Endometrial microvascular endothelial cells (primary cell): Measurements from ENCODE around the gene KCNH8. TPM values are rescaled to one million over a fixed set of nuclear protein-coding genes. Genes with fewer than 3 reads are reported as not detected.
"Not testable (repeated sequence)": the region's sequence is repeated elsewhere in the genome, so short reads cannot be mapped to it uniquely, and the experiment has no call there.

Source experiments
- in situ Hi-C: cut with HindIII; loops from 2 replicates; pipeline ENCODE4 v1.10.0; 2017; ENCODE audit warnings: low sequenced_read_pairs, low pct_unique_long_range_greater_than_20kb; ENCODE audit errors: inconsistent ontology term
- total RNA-seq: library from RNA; depleted of rRNA; stranded (reverse); fragments of >200 nt; gene quantifications from one replicate; pipeline ENCODE4 v1.2.3, GENCODE V29; 2015; ENCODE audit errors: inconsistent ontology term

The KCNH8 gene
- total RNA-seq, 1 donor from 2014 or later = not detected

- in situ Hi-C loops = no loop called here
Measured at GRCh38 chr3:19159966-19160635, 11.8 kb downstream of the KCNH8 start.

DNA sequence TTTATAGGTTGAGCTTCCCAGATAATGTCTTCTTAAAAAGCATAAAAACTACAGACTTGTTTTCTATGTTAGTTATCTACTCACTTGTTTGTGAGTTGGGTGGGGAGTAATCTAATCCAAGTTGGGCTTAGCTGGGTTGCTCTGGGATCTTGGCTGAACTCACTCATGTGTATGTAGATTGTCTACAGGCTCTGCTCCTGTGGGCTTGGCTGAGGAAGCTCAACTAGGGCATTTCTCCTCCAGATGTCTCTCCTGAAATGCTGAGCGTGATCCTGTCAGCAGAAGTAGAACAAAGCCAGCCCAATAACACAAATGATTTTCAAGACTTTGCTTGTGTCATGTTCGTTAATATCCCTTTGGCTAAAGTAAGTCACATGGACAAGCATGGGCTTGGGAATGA is 17.3 kb downstream of the KCNH8 start:
- in situ Hi-C loops = no loop called here

GRCh38 chr3:19171794-19172193 is 23.5 kb downstream of the KCNH8 start:
- in situ Hi-C loops = no loop called here

DNA sequence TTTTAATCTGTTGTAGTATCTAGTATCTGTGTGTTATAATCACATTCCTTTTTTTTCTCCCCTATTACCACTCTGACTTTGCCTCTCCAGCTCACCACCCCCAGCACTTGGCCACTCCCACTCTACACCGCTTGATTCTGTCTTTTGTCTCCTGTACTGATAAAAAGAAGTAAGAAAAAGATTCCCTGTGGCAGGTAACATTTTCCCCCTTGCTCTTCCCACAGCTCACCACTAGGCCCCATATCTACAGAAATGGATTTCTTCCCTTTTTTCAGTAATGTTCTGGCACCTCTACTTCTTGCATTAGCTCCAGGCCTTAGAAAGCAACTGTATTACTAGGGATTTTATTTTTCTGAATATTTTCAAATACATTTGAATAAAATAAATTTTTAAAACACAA is 25.6 kb downstream of the KCNH8 start:
- in situ Hi-C loops = no loop called here

DNA sequence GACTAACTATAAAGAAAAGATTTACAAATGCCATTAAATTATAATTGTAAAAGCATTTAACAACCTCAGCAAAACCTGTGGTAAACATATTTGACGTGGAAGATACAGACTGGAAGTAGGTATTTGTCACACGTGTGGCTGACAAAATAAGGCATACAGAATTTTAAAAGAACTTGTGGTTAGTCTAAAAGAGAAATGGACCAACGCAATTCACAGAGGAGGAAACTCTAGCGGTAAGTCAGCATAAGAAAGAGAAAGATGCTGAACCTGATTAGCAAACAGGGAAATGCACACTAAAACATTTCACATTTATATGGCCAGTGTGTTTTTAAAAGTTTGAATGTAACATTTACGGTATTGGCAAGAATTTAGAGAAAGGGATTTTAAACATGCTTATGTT is 35.3 kb downstream of the KCNH8 start:
- in situ Hi-C loops = no loop called here

DNA sequence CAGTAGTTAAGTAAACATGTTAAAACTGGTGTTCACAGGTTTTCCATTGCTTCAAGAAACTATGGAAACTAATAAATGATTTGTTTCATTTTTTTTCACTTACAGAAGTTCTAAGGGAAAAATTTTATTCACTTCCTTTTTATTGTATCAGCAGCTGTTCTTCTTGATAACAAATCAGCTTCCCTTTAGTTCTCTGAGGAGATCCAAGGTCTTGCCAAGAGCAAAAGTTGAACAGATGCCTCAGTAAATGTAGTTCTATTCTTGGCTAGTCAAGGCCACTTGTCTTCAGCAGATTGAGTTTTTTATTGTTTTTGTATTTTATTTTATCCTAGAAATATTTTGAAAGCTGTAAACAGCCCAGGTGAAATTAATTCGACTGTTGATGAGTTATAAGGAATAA is 41.8 kb downstream of the KCNH8 start:
- in situ Hi-C loops = no loop called here

DNA sequence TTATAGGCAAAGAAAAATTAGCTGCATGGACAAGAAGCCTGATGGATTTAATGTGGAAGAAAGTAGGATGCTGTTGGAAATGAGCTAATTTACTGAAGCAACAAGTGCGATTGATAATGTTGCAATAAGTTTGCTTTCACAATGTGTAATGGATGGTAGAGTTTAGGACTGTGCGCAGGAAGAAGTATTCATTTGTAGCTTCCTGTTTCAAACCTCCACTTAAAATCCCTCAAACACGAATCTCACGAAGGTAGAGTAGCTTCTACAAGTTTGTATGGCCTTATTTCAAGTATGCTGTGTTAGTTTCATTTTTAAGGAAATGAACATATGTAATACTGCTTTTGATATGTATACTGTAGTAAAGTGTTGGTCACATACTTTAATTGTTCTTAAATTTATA is 42.3 kb downstream of the KCNH8 start:
- in situ Hi-C loops = no loop called here

DNA sequence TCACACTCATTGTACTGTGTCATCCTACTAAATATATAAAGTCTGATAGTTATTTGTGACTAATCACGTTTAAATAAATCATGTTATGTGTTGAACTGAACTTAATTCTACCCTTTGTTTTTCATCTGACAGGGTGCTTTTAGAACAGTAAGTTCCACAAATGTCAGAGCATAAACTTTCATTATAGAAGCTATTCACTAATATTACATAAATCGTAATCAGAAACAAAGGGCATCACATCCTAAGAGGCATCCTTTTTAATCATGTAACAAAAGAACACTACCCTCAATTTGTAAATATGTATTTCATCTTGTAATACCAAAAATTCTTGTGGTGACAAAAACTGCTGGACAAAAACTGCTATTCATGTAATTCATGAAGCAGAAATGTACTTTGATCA is 50.8 kb downstream of the KCNH8 start:
- in situ Hi-C loops = no loop called here

- in situ Hi-C loops = no loop called here
Measured at GRCh38 chr3:19202303-19202702, 54.0 kb downstream of the KCNH8 start.

DNA sequence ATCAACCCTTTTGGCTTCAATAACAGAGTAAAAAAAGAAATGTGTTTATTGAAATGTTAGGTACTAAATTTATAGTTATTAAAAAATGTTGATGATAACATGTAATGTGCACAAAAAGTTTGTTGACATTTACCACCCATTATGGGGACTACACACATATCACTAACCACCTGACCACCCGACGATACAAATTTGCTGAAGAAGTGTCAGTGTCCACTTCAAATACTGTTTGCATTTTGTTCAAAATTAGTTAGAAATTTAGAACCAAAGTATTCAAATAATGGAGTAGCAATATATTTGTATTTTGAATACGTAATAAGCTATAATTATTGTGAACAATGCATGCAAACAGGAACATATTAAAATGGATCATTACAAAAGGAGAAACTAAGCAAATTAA is 54.4 kb downstream of the KCNH8 start:
- in situ Hi-C loops = no loop called here

DNA sequence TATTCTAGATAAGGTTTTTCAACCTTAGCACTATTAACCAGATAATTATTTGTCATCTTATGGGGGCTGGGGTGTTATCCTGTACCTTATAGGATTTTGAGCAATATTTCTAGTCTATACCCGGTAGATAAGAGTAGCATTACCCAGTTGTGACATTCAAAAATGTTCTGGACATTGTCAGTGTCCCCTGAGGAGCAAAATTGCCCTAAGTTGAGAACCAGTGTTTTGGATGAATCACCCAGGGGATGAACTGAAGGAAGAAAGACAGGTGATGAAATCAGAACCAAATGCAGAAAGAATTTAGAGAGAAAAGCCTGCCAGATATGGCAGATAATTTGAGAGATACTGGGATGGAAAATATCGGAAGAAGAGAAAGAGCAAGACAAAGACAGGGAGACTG is 58.2 kb downstream of the KCNH8 start:
- in situ Hi-C loops = no loop called here

DNA sequence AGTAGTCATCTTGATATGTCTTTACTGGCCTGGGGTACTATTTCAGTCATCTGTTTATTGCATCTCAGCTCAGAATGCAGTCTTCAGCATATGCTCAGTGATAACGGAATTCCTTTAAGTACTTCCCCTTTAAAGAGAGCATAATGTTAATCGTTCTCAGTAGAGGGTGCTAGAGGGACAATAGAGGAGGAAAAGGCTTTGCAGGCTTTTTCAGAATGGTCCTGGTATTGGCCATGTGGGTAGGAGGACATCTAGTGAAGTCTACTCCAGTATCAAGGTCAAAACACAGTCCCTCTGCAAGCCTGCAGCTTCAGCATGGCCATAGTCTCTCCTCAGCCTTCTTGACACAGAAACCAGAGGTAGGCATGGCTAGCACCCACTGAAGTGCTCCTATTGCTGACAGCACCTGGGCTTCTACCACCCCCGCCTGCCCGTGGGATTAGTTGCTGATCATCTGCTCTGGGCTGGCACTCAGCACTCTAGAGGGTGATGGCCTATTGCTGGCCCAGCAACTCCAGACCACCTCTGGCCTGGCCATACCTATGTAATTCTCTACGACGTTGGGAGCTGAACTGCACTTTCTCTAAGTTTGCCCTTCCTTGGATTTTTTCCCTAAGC is 65.4 kb downstream of the KCNH8 start:
- in situ Hi-C loops = no loop called here

DNA sequence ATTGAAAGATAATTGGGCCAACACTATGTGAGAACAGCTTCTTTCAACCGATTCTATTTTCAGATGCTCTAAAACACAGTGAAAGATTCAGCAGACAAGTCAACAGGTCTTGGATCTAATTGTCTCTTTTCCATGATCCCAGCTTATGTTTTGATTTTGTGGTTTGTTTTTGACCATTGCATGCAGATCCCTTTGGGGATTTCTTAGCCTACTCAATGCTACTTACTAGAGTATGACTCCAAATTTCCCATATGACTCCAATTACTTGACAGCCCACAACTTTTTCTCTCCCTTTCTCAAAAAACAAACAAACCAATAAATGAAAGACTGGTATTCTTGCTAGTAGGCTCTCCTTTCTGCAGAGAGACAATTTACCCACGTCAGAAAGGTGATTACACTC is 67.1 kb downstream of the KCNH8 start:
- in situ Hi-C loops = no loop called here

DNA sequence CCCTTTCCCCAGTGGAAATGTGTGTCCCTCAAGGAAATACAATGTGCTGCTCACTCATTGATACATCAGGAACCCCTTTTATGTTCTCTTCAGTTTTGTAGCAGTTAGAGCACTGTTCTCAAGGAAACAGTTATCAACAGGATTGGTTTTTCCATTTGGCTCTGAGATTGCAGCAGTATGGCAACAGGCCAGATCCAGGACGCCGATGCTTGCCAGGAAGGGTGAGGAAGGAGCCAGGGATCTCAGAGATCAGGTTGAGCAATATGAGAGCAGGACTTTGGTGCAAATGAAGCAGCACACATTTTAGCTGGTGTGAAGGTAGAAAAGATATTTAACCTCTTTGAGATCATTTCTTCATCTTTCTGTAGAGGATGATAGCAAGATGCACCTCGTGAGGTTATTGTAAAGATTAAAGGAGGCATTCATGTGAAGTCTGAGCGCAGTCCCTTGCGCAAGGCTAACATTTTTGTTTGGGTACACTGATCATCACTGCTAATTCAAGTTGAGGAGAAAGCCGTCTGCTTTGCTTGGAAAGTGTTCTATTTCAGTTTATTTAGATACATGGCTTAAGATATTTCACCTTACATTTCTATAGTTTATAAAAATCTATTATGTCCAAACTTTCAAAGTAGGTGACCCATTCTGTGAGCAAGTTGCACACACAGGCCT is 68.5 kb downstream of the KCNH8 start:
- in situ Hi-C loops = no loop called here

GRCh38 chr3:19220311-19220710 is 72.0 kb downstream of the KCNH8 start:
- in situ Hi-C loops = no loop called here

GRCh38 chr3:19221081-19221480 is 72.8 kb downstream of the KCNH8 start:
- in situ Hi-C loops = no loop called here

DNA sequence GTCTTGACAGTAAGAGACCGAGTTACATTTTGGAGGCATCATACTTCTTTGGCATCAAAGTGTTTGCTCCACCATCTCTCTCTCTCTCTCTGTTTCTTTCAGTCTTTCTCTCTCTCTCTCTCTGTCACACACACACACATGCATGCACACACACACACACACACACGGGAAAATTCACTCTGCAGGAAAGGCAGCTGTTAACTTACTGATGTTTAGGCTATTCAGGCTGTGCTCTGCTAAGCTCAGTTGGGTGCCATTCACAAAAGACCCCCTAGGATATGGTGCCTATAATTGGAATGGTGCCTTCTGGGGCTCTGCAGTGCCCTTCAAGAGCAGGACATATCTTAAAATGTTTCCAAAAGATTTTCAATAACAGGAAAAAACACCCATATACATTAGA is 78.2 kb downstream of the KCNH8 start:
- in situ Hi-C loops = no loop called here

GRCh38 chr3:19228167-19228566 is 79.9 kb downstream of the KCNH8 start:
- in situ Hi-C loops = no loop called here

DNA sequence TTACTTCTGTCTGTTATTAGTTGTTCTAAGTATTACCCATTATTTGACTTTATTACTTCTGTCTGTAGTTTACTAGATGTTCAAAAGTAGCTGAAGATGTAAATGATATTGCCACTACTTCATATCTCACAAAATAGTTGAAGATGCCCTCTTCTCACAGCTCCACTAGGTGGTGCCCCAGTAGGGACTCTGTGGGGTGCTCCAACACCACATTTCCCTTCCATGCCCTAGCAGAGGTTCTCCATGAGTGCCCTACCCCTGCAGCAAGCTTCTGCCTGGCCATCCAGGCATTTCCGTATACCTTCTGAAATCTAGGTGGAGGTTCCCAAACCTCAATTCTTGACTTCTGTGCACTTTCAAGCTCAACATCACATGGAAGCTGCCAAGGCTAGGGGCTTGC is 80.8 kb downstream of the KCNH8 start:
- in situ Hi-C loops = no loop called here

DNA sequence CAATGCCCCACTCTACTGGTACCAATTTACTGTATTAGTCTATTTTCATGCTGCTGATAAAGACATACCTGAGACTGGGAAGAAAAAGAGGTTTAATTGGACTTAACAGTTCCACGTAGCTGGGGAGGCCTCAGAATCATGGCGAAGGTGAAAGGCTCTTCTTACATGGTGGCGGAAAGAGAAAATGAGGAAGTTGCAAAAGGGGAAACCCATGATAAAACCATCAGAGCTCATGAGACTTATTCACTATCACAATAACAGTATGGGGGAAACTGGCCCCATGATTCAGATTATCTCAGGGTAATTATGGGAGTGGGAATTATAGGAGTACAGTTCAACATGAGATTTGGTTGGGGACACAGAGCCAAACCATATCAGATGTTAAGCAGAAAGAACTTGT is 81.6 kb downstream of the KCNH8 start:
- in situ Hi-C loops = not testable (repeated sequence)
